NCI-H748 (cell line): Measurements from ENCODE around the gene CYP39A1.
"Not testable (repeated sequence)": the region's sequence is repeated elsewhere in the genome, so short reads cannot be mapped to it uniquely, and the experiment has no call there.

Source experiments
- DNase-seq: peaks from one replicate; lab custom pipeline; 2025; ENCODE audit not compliant: unreplicated experiment; lab: John Stamatoyannopoulos, UW

CYP39A1 gene

DNA sequence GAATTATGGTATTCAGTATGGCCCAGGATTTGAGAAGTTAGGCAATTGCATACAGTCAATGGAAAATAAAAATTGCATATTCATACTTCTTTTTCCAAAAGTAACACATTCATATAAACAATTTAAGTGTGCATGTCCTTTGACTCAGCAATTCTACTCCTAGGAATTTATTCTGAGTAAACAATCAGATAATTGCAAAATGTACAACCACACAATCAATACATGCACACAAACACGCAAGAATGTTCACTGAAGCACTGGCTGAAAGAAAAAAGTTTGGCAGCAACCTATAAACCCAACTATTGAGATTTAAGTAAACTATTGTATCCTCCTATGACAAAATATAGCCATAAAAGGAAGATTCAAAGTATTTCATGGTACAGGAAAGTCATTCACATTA, 1.6 kb downstream of the CYP39A1 start:
- DNase-seq, result no peak

DNA sequence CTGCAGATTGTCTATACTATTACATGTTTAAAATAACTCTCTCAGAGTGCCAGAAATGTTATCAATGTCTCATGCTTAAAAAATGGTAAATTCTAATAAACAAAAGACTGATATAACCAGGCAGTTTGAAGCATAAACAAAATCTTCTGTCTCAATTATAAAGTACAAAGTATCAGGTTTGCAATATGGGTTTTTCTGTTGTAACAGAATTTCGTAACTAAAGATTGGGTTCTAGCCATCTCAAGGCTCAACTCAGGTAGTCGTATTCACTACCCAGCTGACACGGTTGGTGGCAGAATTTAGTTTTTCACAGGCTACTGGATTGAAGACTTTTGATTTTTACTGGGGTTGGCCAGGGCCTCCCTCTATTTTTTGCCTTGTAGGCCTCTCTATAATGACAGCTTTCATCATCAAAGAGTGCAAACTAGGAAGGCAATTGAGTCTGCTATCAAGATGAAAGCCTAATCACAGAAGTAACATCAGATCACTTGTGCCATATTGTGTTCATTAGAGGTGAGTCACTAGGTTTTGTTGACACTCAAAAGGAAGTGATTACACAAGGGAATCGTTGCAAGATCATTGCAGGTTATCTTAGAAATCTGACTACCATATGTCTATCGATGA, 3.6 kb downstream of the CYP39A1 start:
- DNase-seq, result no peak

DNA sequence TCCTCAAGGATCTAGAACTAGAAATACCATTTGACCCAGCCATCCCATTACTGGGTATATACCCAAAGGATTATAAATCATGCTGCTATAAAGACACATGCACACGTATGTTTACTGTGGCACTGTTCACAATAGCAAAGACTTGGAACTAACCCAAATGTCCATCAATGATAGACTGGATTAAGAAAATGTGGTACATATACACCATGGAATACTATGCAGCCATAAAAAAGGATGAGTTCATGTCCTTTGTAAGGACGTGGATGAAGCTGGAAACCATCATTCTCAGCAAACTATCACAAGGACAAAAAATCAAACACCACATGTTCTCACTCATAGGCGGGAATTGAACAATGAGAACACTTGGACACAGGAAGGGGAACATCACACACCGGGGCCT, 4.5 kb downstream of the CYP39A1 start:
- not testable (repeated sequence) for DNase-seq

- DNase-seq, result no peak
Measured at GRCh38 chr6:46645265-46645664, 7.4 kb downstream of the CYP39A1 start.

DNA sequence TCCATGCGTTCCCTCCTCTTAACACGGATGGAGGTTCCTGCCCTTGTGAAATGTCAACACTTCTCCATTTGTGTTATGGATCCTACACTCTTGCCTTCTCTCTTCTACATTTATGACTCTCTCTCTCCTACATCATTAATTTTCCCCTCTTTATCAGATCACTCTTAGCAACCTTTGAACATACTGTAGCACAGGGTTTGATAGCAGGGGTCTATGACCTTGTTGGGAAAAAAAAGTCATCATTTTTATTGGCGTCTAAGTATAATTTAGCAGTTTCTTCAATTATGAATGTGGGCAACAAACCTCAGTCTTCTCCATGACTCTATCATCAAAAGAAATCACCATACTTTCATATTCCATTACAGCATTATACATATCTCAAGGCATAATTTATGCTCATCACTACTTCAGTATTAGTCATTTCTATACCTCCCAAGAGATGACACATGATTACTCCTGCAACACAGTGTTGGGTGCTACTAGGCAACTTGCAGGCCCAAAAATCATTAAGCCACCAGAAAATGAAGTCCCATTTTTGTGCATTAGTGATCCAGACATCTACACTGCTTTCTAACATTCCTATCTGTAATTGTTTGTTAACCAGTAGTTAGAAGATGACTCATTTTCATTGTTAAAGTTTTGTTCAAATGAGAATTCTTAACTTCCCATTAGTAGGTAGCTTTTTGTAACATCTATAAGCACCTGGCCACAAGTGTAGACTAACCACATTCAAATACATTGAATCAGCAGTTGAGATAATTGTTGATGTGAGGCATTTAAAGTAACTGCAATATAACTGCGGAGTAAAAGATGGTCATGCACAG, 9.5 kb downstream of the CYP39A1 start:
- DNase-seq, result no peak

- DNase-seq, result no peak
Measured at GRCh38 chr6:46638650-46639049, 14.0 kb downstream of the CYP39A1 start.

DNA sequence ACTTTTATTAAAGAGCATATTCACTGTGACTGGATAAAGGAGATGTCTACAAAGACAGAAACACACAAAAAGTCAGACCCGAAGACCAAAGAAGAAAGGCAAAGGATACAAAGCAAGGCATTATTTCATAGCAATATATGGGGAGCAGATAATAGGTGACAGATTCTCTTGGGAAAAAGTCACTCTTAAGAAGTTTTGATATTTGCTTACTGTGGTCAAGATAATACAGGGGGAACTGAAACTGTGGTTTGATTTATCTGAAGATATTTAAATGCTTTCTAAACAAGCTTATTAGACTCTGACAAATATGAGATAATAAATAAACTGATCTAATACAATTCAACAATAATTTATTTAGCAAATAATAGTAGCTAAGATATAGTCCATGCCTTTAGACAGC, 14.7 kb downstream of the CYP39A1 start:
- DNase-seq, result no peak

GRCh38 chr6:46637145-46637544, 15.5 kb downstream of the CYP39A1 start:
- DNase-seq, result no peak

DNA sequence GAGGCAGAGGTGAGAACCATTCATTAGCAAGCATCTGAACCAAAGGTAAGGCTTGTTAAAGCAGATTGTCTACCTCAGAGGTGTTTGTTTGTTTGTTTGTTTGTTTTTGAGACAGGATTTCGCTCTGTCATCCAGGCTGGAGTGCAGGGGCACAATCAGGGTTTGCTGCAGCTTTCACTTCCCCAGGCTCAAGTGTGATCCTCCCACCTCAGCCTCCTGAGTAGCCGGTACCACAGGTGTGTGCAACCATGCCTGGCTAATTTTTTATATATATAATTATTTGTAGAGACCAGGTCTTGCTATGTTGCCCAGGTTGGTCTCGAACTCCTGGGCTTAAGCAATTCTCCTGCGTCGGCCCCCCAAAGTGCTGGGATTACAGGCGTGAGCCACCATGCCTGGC, 17.2 kb downstream of the CYP39A1 start:
- no peak for DNase-seq

GRCh38 chr6:46632053-46632452, 20.6 kb downstream of the CYP39A1 start:
- DNase-seq, result no peak

GRCh38 chr6:46629691-46630090, 22.9 kb downstream of the CYP39A1 start:
- no peak for DNase-seq

GRCh38 chr6:46628976-46629375, 23.6 kb downstream of the CYP39A1 start:
- no peak for DNase-seq

- DNase-seq, result no peak
Measured at GRCh38 chr6:46628498-46628897, 24.1 kb downstream of the CYP39A1 start.

DNA sequence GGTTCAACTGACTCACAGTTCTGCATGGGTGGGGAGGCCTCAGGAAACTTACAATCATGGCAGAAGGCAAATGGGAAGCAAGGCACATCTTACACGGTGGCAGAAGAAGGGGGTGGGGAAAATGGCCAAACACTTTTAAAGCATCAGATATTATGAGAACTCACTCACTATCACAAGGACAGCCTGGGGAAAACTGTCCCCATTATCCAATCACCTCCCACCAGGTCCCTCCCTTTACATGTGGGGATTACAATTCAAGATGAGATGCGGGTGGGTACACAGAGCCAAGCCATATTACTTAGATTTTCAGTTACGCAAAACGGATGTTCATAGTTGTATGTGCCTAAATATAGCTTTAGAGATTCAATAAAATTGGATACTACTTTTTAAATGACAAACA, 25.6 kb downstream of the CYP39A1 start:
- no peak for DNase-seq

DNA sequence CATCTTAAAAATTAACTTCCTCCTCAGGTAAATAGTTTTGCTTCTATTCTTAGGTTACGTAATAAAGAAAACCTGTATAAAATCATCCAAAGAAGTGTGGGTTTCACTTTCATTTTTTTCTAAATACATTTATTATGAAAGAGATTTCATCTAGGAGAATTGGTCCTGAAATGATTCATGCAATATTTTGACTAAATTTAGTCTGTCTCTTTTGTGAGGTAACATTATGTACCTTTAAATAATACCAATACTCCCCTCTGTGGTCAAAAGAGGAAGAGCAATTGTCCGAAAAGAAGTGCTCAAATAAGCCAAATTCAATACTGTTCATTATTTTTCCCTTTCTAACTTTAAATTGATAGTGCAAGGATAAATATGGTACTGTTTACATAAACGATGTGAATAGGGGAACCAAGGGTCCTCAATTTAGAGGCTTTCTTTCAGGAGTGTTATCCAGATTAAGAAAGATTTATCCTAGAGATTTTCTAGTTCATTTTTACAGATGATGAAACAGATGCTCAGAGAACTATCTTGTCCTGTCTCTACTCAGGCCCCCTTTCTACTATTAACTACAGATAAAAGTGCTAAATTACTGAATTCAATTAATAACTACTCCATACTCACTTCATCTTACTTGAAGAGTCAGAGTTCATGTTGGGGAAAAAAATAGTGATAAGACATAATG, 26.2 kb downstream of the CYP39A1 start:
- DNase-seq, result peak; percentile 37

GRCh38 chr6:46618726-46619125, 33.9 kb downstream of the CYP39A1 start:
- no peak for DNase-seq

GRCh38 chr6:46612645-46613044, 40.0 kb downstream of the CYP39A1 start:
- DNase-seq, result no peak

DNA sequence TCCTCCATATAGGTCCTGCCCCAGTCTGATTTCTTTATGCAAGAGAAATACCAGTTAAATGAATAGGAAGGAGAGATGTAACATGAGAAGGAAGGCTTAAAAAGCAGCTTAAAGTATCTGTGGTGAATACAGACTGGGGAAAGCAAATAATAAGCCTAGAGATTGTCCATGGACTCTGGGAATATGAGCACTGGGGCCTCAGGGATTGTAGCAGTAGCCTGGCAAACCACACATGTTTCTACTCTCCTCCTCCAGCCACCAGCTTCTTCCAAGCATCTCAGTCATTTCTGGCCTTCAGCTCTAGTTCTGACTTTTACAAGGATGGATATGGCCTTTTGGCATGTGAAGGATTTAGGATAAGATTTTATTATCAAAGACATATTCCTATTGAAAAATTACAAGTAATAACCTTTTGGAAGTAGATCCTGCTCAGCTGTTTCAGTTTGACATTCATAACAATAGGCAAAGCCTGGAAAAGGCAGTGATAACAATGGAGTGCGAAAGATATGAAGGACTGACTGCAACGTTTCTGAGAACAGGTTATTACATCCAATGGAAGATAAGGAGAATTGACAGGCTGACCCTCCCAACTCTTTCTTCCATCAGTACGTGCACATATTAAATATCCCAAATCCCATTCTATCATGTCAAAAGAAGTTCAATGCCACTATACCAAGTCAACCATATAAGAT, 41.6 kb downstream of the CYP39A1 start:
- DNase-seq, result no peak

DNA sequence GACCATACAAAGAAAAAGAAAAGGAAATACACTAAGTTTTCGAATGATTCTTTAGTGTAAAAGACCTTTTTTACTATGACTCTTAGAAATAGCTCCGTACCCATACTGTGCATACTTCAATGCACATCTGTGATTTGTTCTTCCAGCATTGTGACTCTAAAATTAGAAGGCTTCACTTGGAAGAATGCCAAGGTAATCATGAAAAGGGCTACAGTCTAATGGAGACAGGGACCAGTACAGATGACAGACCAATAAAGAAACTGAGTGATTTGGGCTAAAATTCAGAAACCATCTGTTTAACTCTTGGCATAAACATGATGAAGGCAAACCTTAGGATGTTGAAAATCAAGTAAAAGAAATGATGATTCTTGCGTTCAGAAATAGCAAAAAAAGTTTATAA, 46.3 kb downstream of the CYP39A1 start:
- DNase-seq, result peak; percentile 81

DNA sequence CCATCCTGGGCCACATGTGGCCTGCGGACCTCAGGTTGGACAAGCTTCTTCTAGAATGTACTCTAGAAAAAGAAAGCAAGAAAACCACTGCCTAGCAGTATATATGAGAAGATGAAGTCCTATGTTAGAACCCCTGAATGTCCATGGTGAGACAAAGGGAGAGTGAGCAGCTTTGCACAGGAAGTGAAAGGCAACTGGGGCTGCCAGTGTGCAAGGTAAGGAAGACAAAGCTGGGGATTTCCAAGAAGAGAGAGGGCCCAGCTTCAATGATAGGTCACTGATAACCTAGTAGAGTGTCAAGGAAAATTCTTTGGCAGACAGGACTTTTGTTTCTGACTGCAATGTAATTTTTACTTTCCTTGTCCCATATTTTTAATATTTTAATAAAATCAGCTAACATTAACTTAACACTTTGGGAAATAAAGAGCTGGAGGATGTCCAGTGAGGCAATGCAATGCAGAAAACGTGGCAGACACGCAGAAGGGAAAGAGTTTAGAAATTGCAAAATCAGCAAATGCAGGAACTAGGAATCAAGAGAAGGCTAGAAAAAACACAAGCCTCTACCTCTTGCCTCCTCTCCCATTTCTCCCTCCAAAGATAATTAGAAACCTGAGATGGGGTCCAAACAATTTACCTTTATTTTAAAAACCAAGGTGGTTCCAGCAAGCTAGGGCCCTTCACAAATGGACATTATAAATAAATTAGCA, 47.4 kb downstream of the CYP39A1 start:
- DNase-seq, result no peak

DNA sequence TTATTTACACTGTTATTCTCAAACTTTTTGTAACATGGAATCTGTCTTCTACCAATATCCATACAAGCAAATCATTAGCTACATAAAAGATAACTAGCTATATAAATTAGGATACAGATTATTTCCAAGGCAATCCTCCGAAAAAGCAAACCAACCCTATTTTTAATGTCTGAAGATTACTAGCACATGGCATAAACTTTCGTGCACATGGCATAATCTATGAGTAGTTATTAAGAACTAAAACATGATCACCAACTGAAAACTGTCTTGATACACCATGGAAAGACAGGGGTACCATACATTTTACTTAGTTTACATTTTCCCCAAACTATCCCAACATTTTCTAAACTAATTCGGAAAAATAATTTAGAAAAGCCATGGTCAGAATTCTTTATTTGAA, 54.4 kb downstream of the CYP39A1 start:
- no peak for DNase-seq
